CD4-positive, alpha-beta T cell treated with Interleukin-2 at 100 ng/mL for 4 hours (primary cell): Measurements from ENCODE around the gene TFF3.

ENCODE experiments used
- DNase-seq: peaks from one replicate; pipeline ENCODE4 v3.0.0-alpha.2; 2020; ENCODE audit warnings: low spot score

Gene TFF3

GRCh38 chr21:42315296-42315891 lies at the start of gene TFF3:
TSS of gene TFF3 (minus strand) at chr21:42315409. CDS start at chr21:42315374, 35 bp downstream.
- DNase-seq, result no peak

GRCh38 chr21:42364304-42364865 lies 49.2 kb upstream of the TFF3 start:
- no peak for DNase-seq

GRCh38 chr21:42363312-42363711 lies 48.1 kb upstream of the TFF3 start:
- DNase-seq, result no peak

- DNase-seq, result no peak
These were observed 47.5 kb upstream of the TFF3 start for GRCh38 chr21:42362700-42363099.

- DNase-seq, result no peak
These were observed 47.0 kb upstream of the TFF3 start for GRCh38 chr21:42362198-42362597.

- no peak for DNase-seq
These were observed 46.1 kb upstream of the TFF3 start for GRCh38 chr21:42361286-42361685.

- DNase-seq, result no peak
These were observed 45.1 kb upstream of the TFF3 start for GRCh38 chr21:42360317-42360716.

GRCh38 chr21:42358937-42359336 lies 43.7 kb upstream of the TFF3 start:
- no peak for DNase-seq

- DNase-seq, result no peak
These were observed 43.1 kb upstream of the TFF3 start for GRCh38 chr21:42358261-42358660.

- DNase-seq, result no peak
These were observed 42.1 kb upstream of the TFF3 start for GRCh38 chr21:42357307-42357706.

GRCh38 chr21:42356650-42357049 lies 41.4 kb upstream of the TFF3 start:
- DNase-seq, result no peak

- no peak for DNase-seq
These were observed 40.8 kb upstream of the TFF3 start for GRCh38 chr21:42356046-42356445.

GRCh38 chr21:42353623-42354022 lies 38.4 kb upstream of the TFF3 start:
- DNase-seq, result no peak

GRCh38 chr21:42352441-42353095 lies 37.4 kb upstream of the TFF3 start:
- no peak for DNase-seq

GRCh38 chr21:42351626-42352440 lies 36.6 kb upstream of the TFF3 start:
- DNase-seq, result no peak

GRCh38 chr21:42350927-42351426 lies 35.8 kb upstream of the TFF3 start, which contains the start of gene TFF2:
TSS of gene TFF2 (minus strand) at chr21:42350994. CDS start at chr21:42350957, 37 bp downstream.
- DNase-seq, result no peak

GRCh38 chr21:42350318-42350910 lies 35.2 kb upstream of the TFF3 start:
- no peak for DNase-seq

- DNase-seq, result no peak
These were observed 34.5 kb upstream of the TFF3 start for GRCh38 chr21:42349420-42350317.

GRCh38 chr21:42348762-42349161 lies 33.6 kb upstream of the TFF3 start:
- no peak for DNase-seq

- DNase-seq, result no peak
These were observed 32.6 kb upstream of the TFF3 start for GRCh38 chr21:42347601-42348327.
